ENCODE measurements around the gene CRYBA1.
"Not testable (repeated sequence)": the region's sequence is repeated elsewhere in the genome, so short reads cannot be mapped to it uniquely, and the experiment has no call there.

Gene CRYBA1

GRCh38 chr17:29238133-29238850 lies 8.4 kb upstream of the CRYBA1 start:
- no peak for DNase-seq

- no peak for DNase-seq
Observed at GRCh38 chr17:29240477-29240876, 6.2 kb upstream of the CRYBA1 start.

GRCh38 chr17:29240968-29241963 lies 5.4 kb upstream of the CRYBA1 start:
- no peak for DNase-seq

GRCh38 chr17:29242051-29242450 lies 4.6 kb upstream of the CRYBA1 start:
- DNase-seq = no peak

- no peak for DNase-seq
Observed at GRCh38 chr17:29242790-29243189, 3.9 kb upstream of the CRYBA1 start.

- no peak for DNase-seq
Observed at GRCh38 chr17:29243792-29244191, 2.9 kb upstream of the CRYBA1 start.

GRCh38 chr17:29245401-29245800 lies 1.3 kb upstream of the CRYBA1 start:
- no peak for DNase-seq

- no peak for DNase-seq
Observed at GRCh38 chr17:29247219-29247618, 560 bp downstream of the CRYBA1 start.

GRCh38 chr17:29248845-29249244 lies 2.2 kb downstream of the CRYBA1 start:
- DNase-seq = no peak

- DNase-seq = no peak
Observed at GRCh38 chr17:29250666-29251065, 4.0 kb downstream of the CRYBA1 start.

GRCh38 chr17:29251184-29251583 lies 4.5 kb downstream of the CRYBA1 start:
- no peak for DNase-seq

GRCh38 chr17:29252101-29252791 lies 5.6 kb downstream of the CRYBA1 start:
- DNase-seq = peak; percentile 75

GRCh38 chr17:29253037-29253436 lies 6.4 kb downstream of the CRYBA1 start:
- no peak for DNase-seq

GRCh38 chr17:29255926-29256522 lies 9.4 kb downstream of the CRYBA1 start:
- DNase-seq = no peak

GRCh38 chr17:29256735-29257466 lies 10.2 kb downstream of the CRYBA1 start:
- DNase-seq = no peak

- no peak for DNase-seq
Observed at GRCh38 chr17:29257756-29258155, 11.1 kb downstream of the CRYBA1 start.

- DNase-seq = no peak
Observed at GRCh38 chr17:29263916-29264315, 17.3 kb downstream of the CRYBA1 start.

GRCh38 chr17:29271980-29272379 lies 25.3 kb downstream of the CRYBA1 start:
- not testable (repeated sequence) for DNase-seq

- no peak for DNase-seq
Observed at GRCh38 chr17:29273924-29274323, 27.3 kb downstream of the CRYBA1 start.

GRCh38 chr17:29278692-29279091 lies 32.0 kb downstream of the CRYBA1 start:
- no peak for DNase-seq

GRCh38 chr17:29279397-29280070 lies 32.9 kb downstream of the CRYBA1 start:
- DNase-seq = no peak

- DNase-seq = no peak
Observed at GRCh38 chr17:29283496-29283895, 36.8 kb downstream of the CRYBA1 start.
